Measurements from ENCODE around the gene RAB43.
"Not testable (repeated sequence)": the region's sequence is repeated elsewhere in the genome, so short reads cannot be mapped to it uniquely, and the experiment has no call there.

The RAB43 gene

DNA sequence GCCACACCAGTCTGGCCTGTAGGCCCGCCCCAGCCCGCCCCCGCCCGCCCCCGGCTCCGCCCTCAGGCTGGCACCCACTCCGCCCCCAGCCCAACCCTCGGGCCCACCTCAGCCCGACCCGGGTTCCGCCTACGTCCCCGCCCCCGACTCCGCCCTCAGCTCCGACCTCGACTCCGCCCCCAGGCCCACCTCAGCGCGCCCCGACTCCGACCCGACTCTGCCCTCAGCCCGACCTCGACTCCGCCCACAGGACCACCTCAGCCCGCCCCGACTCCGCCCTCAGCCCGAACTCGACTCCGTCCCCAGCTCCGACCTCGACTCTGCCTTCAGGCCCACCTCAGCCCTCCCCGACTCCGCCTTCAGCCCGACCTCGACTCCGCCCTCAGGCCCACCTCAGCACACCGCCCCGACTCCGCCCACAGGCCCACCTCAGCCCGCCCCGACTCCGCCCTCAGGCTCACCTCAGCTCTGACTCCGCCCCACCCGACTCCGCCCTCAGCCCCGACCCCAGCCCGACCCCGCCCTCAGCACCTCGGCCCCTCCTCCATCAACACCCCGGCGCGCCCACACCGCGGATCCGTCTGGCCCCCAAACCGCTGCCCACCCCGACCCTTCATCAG, at the start of gene RAB43:
RAB43 (minus strand) TSS at position 13 of the 620 bp plus-strand sequence. CDS start 315 bp downstream, outside the sequence.
- DNase-seq (ENCODE audit: low read depth in 1 of 2, low spot score in 1 of 2), result peak; percentile 59 to 63

DNA sequence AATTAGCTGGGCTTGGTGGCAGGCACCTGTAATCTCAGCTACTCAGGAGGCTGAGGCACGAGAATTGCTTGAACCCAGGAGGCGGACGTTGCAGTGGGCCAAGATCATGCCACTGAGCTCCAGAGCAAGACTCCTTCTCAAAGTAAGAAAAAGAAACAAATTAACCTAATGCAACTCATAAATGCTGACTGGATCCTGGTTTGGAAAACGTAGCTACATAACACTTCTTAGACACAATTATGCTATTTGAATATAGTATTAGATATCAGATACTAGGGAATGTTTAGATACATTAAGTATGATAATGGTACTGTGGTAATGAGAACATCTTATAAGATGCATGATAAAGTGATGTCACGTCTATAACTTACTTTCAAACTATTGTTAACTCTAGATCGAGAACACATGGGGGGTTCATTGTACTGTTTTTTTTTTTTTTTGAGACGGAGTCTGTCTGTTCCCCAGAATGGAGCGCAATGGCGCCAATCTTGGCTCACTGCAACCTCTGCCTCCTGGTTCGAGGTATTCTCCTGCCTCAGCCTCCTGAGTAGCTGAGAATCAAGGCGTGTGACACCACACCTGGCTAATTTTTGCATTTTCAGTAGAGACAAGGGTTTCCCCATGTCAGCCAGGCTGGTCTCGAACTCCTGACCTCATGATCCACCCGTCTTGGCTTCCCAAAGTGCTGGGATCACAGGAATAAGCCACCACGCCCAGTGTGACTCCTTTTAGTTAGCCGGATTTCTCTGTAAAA, 45.2 kb upstream of the RAB43 start:
- no peak for DNase-seq (ENCODE audit: low read depth in 1 of 2, low spot score in 1 of 2)

DNA sequence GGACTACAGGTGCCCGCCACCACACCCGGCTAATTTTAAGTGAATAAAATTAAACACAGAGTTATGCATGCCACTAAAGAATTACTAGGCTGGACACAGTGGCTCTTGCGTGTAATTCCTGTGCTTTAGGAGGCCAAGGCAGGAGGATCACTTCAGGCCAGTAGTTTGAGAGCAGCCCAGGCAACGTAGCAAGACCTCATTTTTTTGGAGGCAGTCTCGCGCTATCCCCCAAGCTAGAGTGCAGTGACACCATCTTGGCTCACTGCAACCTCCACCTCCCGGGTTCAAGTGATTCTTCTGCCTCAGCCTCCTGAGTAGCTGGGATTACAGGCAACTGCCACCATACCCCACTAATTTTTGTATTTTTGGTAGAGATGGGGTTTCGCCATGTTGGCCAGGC, 44.0 kb upstream of the RAB43 start:
- DNase-seq (ENCODE audit: low read depth in 1 of 2, low spot score in 1 of 2), result not testable (repeated sequence)

DNA sequence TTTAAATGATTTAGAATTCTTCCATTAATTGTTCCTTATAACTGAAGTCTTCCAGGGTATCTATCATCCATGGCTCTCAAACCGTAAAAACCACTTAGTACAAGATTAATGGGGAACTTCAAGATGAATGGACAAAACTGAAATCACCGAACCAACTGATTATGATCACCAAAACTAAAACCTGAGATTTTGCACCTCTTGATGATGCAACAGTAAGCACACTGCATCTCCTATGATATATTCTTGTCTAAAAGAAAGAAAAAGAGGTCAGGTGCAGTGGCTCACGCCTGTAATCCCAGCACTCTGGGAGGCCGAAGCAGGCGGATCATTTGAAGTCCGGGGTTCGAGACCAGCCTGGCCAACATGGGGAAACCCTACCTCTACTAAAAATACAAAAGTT, 42.9 kb upstream of the RAB43 start:
- DNase-seq (ENCODE audit: low read depth in 1 of 2, low spot score in 1 of 2), result no peak

DNA sequence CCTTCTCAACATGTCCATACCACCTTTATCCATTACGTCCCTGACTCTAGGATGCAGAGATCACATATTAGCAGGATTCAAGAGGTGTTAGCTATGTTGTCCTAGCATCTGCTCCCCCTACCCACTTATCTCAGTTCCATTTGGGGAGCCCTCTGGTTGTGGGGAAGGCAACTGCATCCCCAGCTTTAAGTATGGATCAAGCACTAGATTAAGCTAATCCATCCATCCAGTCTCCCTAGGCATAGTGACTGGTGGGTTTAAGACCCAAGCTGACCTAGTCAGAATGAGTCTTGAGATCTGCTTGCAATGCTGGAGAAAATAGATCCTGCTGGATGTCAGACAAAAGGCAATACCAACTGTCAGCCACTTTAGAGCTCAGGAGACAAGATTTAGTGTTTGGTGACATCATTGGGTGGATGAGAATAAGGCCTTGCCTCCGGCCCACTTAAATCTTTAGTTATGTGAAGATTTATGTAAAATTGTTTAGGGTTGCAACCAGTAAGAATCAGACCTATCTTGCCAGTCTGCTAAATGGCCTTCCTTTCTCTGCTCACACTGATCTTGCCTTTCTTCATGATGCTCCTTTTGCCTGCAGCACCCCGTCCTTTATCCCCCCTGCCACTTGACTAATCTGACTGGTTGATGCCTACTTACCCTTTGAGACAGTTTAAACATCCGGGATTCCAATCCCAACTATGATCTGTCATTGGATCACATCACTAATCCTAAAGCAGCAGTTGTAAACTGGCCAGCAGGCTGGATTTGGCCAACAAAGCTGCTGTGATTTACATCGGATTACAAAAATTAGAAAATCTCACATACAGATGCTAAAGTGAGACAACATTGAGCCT, 41.4 kb upstream of the RAB43 start:
- no peak for DNase-seq (ENCODE audit: low read depth in 1 of 2, low spot score in 1 of 2)

DNA sequence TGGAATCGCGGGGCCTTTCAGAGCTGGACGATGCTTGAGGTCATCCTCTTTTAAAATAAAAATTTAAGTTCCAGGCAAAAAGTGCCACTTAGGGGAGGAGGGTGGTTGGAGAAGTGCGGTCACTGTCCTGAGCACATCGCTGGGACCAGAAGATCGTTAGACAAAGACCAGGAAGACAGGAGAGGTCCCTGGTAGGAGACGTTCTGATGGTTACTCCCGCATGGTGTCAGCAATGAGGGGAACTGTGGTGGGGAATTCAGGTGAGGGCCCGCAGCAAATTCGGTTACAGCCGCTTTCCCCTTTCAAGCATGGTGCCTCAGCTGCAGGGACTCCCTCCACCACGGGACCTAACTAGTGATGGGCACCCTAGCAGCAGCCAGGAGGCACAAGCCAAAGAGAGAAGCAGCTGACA, 40.3 kb upstream of the RAB43 start:
- peak in 1 of 2 donors; percentile 22 for DNase-seq (ENCODE audit: low read depth in 1 of 2, low spot score in 1 of 2)

DNA sequence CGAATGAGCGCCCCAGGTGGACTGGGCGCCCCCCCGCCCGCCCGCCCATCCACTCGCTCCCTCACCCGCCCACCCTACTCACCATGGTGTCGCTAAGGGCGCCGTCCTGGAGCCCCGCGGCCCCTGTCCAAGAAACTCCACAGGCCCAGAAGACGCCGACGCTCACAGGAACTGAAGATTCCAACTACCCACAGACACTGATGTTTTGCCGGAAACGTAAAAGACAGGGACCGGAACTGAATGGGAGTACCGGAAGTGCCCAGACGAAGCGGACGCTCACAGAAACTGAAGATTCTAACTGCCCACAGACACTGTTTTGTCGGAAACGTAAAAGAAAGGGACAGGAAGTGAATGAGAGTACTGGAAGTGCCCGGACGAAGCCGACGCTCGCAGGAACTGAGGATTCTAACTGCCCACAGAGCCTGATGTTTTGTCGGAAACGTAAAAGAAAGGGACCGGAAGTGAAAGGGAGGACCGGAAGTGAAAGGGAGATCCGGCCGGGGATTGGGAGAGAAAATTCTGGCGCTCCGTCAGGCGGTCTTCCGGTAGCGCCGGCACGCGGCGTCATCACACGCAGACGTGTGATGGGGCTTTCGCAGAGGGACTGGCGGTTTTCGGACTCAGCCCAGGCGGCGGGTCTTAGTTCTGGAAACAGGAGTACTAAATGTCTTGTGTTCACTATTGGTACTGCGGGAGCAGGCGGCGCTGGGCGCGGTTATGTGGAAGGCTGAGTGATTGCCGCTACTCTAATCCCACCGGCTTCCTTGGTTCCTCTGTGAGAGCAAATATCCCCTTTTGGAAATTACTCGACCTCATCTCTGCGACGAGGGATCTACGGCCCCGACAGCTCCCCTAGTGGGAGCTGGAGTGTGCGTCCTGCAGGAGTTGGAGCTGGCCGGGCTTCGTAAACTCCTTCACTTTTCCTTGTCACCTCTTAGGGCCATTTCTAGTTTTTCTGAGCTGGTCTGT, 39.6 kb upstream of the RAB43 start, which contains the start of gene ISY1:
ISY1 (minus strand) TSS at position 173 of the 969 bp plus-strand sequence; CDS start at position 85, 88 bp downstream.
- peak; percentile 65 to 89 for DNase-seq (ENCODE audit: low read depth in 1 of 2, low spot score in 1 of 2)

DNA sequence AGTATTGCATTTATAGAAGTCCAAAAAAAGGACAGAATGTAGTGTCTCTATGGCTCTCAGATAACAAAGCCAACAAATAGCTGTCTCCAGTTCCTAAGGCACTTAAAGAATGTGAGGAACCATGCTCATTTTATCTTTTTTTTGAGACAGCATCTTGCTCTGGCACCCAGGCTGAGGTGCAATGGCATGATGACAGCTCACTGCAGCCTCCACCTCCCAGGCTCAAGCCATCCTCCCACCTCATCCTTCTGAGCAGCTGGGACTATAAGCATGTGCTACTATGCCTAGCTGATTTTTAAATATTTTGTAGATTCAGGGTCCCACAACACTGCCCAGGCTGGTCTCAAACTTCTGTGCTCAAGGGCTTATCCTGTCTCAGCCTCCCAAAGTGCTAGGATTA, 23.2 kb upstream of the RAB43 start:
- DNase-seq (ENCODE audit: low read depth in 1 of 2, low spot score in 1 of 2), result no peak

DNA sequence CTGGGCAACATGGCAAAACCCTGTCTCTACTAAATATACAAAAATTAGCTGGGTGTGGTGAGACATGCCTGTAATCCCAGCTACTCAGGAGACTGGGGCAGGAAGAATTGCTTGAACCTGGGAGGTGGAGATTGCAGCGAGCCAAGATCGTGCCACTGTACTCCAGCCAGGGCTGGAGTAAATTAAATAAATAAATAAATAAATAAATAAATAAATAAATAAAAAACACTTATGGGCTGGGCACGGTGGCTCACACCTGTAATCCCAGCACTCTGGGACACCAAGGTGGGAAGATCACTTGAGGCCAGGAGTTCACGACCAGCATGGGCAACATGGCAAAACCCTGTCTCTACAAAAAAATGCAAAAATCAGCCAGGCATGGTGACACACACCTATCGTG, 19.4 kb upstream of the RAB43 start:
- not testable (repeated sequence) for DNase-seq (ENCODE audit: low read depth in 1 of 2, low spot score in 1 of 2)

DNA sequence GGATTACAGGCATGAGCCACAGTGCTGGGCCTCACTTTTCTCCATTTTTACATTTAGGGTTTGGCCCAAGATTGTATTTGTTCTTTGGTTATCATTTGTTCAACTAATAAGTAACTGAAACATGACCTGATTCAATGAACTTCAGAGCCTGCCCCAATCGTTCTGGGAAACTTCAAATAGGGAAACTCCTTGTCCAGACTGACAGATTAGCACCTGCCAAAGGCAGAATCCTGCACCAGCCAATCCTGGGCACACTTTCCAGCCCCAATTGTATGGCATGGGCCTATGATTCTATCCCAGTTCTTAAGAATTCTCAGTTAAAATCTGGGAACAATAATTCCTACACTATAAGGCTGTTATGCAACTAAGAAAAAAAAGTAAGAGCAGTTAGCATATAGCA, 18.3 kb upstream of the RAB43 start:
- DNase-seq (ENCODE audit: low read depth in 1 of 2, low spot score in 1 of 2), result no peak

DNA sequence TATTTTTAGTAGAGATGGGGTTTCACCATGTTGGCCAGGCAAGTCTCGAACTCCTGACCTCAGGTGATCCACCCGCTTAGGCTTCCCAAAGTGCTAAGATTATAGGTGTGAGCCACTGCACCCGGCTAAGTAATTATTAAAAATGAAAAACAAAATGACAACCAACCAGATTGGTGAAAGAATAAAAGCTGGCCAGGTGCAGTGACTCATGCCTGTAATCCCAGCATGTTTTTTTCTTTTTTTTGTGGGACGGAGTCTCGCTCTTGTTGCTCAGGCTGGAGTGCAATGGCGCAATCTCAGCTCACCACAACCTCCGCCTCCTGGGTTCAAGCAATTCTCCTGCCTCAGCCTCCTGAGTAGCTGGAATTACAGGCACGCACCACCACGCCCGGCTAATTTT, 14.7 kb upstream of the RAB43 start:
- DNase-seq (ENCODE audit: low read depth in 1 of 2, low spot score in 1 of 2), result not testable (repeated sequence)

DNA sequence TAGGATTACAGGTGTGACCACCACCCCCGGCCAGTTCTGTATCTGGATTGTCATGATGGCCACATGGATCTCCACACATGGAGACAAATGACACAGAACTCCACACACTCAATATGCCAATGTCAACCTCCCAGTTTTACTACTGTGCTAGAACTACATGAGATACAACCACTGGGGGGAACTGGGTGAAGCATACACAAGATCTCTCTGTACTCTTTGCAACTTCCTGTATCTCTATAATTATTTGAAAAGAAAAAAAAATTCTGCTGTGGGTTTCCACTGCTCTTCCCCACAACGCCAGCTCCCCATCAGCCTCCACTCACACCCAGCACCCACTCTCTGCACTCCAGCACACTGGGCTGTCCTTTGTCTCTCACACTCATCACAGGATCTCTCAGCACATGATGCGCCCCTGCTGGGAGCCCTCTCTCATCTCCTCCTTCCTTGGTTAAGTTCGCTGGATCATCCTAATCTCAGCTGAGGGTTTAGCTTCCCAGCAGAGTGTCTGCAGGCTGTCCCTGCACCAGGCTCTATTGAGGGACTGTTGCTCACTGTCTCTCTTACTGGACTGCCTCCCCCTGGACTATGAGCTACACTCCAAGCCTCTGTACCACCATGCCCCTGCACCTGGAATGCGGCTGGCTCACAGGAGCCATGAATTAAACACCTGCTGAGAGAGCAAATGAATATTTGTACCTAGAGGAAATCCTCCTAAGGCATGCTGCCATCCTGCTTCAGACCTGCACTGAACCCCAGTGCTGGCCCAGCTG, 10.7 kb upstream of the RAB43 start:
- no peak for DNase-seq (ENCODE audit: low read depth in 1 of 2, low spot score in 1 of 2)

DNA sequence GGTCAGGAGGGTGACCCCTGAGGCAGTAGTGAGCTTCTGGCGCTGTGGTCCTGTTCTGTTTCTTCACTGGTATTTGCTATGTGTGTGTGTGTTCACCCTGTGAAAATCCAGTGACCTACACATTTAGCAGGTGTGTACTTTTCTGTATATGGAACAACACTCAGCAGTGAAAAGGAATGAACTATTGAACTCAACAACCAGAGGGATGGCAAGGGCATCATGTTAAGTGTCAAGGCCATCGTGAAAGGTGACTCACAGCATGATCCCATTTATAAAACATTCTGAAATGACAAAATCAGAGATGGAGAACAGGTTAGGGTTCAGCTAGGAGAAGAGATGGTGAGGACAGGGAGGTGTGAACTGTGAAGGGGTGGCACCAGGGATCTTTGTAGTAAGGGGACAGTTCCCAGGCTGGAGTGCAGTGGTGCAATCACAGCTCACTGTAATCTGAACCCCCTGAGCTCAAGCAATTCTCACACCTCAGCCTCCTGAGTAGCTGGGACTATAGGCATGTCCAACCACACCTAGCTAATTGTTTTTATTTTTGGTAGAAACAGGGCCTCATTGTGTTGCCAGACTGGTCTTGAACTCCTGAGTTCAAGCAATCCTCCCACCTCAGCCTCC, 10.0 kb upstream of the RAB43 start:
- no peak for DNase-seq (ENCODE audit: low read depth in 1 of 2, low spot score in 1 of 2)

DNA sequence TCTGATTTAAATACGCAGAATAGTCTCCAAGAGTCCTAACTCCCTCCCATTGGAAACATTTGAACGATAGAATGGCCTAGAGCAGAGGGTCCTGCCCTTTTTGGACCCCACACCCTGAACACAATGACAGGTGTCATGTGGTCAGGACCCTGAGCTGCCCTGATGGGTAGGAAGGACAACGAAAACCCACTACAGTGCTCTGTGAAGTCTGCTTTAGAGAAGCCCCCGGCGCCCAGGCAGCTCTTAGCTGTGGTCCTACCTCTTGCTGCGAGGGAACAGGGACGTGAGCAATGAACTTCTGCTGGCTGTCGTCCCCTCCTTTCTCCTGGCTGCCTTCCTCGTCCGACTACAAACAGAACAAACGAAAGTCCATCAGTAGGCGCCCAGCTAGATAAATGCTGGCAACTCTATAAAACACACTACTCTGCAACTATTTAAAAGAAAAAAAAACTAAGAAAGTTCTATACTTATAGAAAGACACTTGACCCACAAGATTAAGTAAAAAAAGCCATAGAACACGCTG, 8.7 kb upstream of the RAB43 start:
- DNase-seq (ENCODE audit: low read depth in 1 of 2, low spot score in 1 of 2), result no peak

DNA sequence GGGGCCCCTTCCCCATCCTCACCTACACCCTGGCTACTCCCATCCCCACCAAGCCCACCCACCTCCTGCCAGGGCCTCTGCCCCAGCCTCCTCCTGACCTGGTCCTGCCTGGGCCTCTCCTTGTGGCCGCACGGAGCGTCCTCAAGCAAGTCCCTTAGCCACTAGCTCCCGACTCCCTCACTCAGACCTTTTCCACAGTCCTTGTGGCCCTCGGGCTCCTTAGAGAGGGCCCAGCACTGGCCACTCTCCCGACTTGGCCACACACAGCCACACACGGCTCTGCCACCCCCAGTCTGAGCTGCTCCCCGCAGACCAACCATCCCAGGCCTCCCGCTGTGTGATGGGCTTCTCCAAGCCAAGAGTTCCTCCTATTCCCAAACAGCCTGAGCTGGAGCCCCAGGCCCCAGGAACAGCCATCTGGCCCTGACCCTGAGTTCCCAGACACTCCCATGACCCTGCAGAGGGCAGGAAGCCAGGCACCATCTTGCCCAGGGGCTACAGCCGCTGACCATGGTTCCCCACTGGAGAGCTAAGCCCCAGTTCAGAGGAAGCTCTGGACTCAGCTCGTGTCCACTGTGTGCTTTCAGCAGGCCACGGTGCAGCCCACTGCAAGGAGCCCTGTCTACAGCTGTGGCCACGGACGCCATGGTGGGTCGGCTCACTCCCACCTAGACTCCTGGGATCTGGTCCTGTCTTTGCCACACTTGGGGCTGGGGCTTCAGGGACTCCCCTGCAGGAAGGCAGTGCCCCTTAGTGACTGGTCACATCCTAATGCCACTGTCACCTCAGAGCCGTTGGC, 7.0 kb upstream of the RAB43 start:
- no peak for DNase-seq (ENCODE audit: low read depth in 1 of 2, low spot score in 1 of 2)

DNA sequence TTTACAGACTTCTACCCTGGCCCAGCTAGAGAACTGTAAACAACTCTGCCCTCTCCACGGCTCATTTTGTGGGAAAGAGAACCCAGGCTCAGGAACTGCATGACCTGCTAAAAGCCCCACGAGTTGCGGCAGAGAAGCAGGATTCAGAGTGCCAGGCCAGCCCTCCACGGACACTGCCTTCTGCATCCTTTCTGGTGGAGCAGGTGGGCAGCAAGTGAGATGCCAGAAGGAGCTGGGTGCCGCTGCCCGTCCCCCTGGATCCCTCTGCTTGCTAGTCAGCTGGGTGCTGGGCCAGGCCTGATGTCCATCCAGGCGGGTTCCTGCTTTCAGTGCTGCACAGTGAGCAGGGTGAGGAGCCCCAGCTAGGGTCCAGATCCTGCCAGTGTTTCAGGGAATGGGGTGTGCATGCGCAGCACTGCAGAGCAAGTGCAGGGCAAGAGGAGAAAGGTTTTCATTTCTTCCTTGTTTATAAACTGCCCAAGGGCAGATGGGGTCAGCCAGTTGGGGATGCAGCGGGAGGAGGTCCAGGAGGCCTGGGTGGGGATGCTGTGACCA, 5.2 kb upstream of the RAB43 start:
- DNase-seq (ENCODE audit: low read depth in 1 of 2, low spot score in 1 of 2), result no peak

DNA sequence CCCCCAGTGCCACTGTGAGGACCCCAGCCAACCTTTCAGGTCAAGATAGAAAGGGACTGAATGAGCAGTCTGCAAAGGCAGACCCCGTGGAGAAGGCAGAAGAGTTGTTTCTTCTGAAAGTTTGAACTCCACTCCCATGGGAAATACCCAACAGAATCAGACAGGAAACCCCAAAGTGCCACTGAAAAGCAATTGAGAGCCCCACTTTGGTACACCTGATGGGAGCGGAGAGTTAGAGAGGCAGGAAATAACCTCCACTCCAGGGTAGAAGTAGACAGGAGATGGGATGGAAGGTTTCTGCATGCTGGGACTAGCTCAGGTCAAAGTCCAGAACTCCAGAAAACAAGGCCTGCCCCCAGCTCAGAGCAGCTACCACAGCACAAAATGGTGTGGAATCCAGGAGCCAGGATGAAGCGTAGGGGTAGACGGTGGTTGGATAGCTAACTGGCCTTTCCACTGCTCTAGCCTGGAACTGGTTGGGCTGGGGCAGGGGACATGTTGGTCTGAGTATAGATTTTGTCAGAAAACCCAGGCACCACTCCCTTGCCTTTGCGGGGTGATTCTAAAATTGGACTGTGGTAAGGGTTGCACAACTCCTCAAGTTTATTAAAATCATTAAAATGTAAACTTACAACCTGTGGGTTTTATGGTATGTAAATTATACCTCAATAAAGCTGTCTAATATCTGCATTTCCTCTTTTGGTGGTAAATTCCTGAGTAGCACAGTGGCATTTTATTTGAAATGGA, 1.9 kb upstream of the RAB43 start:
- no peak for DNase-seq (ENCODE audit: low read depth in 1 of 2, low spot score in 1 of 2)
